ENCODE data around the gene MLNR.

Gene MLNR

GRCh38 chr13:49220036-49220855 is at the start of gene MLNR:
Gene MLNR, plus strand, starts transcription at chr13:49220338. Its CDS starts 0 bp downstream, at chr13:49220338.
- DNase-seq (ENCODE audit: low spot score): peak; percentile 86

- no peak for DNase-seq (ENCODE audit: low spot score)
These were observed 48.8 kb upstream of the MLNR start for GRCh38 chr13:49171359-49171758.

GRCh38 chr13:49183672-49184325 is 36.3 kb upstream of the MLNR start:
- DNase-seq (ENCODE audit: low spot score): no peak

GRCh38 chr13:49184621-49185020 is 35.5 kb upstream of the MLNR start:
- no peak for DNase-seq (ENCODE audit: low spot score)

- DNase-seq (ENCODE audit: low spot score): no peak
These were observed 34.9 kb upstream of the MLNR start for GRCh38 chr13:49185264-49185663.

- no peak for DNase-seq (ENCODE audit: low spot score)
These were observed 29.2 kb upstream of the MLNR start for GRCh38 chr13:49190901-49191300.

- no peak for DNase-seq (ENCODE audit: low spot score)
These were observed 13.5 kb upstream of the MLNR start for GRCh38 chr13:49206641-49207040.

GRCh38 chr13:49208619-49209018 is 11.5 kb upstream of the MLNR start:
- DNase-seq (ENCODE audit: low spot score): no peak

- no peak for DNase-seq (ENCODE audit: low spot score)
These were observed 10.0 kb upstream of the MLNR start for GRCh38 chr13:49210114-49210513.

GRCh38 chr13:49210669-49211068 is 9.5 kb upstream of the MLNR start:
- DNase-seq (ENCODE audit: low spot score): no peak

- DNase-seq (ENCODE audit: low spot score): no peak
These were observed 6.6 kb upstream of the MLNR start for GRCh38 chr13:49213539-49213938.

- DNase-seq (ENCODE audit: low spot score): no peak
These were observed 5.9 kb upstream of the MLNR start for GRCh38 chr13:49213997-49214916.

GRCh38 chr13:49214917-49215376 is 5.2 kb upstream of the MLNR start:
- peak; percentile 61 for DNase-seq (ENCODE audit: low spot score)

- DNase-seq (ENCODE audit: low spot score): no peak
These were observed 3.8 kb upstream of the MLNR start for GRCh38 chr13:49216334-49216733.

GRCh38 chr13:49217962-49218492 is 2.1 kb upstream of the MLNR start:
- DNase-seq (ENCODE audit: low spot score): no peak

- DNase-seq (ENCODE audit: low spot score): peak; percentile 39
These were observed 1.6 kb upstream of the MLNR start for GRCh38 chr13:49218493-49219051.

- DNase-seq (ENCODE audit: low spot score): no peak
These were observed 497 bp upstream of the MLNR start for GRCh38 chr13:49219647-49220035.

GRCh38 chr13:49220856-49221589 is 885 bp downstream of the MLNR start:
- DNase-seq (ENCODE audit: low spot score): peak; percentile 55

- DNase-seq (ENCODE audit: low spot score): no peak
These were observed 1.4 kb downstream of the MLNR start for GRCh38 chr13:49221590-49221965.

- DNase-seq (ENCODE audit: low spot score): no peak
These were observed 5.3 kb downstream of the MLNR start for GRCh38 chr13:49225223-49226042.

All from iPS-NIHi11 (cell line).